ENCODE data around the gene DGKI.

DNA sequence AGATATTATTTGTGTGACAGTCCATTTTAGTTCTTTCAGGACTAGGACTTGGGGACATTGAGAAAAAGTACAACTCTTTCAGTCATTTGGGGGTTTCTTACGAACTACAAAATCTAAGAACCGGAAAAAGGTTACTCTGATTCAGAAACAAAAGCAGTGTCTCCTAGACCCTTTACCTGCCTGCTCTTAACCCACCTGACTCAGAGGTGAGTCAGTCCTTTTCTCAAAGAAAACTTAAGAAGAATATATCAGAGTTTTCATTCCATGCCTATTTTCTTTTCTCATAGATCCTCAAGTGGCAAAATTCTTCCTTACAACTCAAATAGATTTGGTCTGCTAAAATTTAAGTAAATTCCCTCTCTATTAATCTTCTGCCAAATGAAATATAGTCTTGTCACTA lies 388.4 kb downstream of the DGKI start:
- TF ChIP-seq, protein P1, sequence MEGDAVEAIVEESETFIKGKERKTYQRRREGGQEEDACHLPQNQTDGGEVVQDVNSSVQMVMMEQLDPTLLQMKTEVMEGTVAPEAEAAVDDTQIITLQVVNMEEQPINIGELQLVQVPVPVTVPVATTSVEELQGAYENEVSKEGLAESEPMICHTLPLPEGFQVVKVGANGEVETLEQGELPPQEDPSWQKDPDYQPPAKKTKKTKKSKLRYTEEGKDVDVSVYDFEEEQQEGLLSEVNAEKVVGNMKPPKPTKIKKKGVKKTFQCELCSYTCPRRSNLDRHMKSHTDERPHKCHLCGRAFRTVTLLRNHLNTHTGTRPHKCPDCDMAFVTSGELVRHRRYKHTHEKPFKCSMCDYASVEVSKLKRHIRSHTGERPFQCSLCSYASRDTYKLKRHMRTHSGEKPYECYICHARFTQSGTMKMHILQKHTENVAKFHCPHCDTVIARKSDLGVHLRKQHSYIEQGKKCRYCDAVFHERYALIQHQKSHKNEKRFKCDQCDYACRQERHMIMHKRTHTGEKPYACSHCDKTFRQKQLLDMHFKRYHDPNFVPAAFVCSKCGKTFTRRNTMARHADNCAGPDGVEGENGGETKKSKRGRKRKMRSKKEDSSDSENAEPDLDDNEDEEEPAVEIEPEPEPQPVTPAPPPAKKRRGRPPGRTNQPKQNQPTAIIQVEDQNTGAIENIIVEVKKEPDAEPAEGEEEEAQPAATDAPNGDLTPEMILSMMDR (IDR thresholded peaks at IDR 0.05; ENCODE audit: low read depth, low read length, missing input control), result no peak
- no peak for TF ChIP-seq FOXA2 (IDR thresholded peaks at IDR 0.05)
- no peak for TF ChIP-seq JUND (IDR thresholded peaks at IDR 0.05)
- TF ChIP-seq YY1 (IDR thresholded peaks at IDR 0.05), result no peak
- TF ChIP-seq RAD21 (IDR thresholded peaks at IDR 0.05), result no peak
- no peak for TF ChIP-seq HNF4A (conservative IDR thresholded peaks at IDR 0.05)
